ENCODE data around the gene CHCHD6. TPM values are rescaled to one million over a fixed set of nuclear protein-coding genes. Genes with fewer than 3 reads are reported as not detected.

The CHCHD6 gene
- total RNA-seq, 1 experiment from 2014 or later, result 33.0 TPM

DNA sequence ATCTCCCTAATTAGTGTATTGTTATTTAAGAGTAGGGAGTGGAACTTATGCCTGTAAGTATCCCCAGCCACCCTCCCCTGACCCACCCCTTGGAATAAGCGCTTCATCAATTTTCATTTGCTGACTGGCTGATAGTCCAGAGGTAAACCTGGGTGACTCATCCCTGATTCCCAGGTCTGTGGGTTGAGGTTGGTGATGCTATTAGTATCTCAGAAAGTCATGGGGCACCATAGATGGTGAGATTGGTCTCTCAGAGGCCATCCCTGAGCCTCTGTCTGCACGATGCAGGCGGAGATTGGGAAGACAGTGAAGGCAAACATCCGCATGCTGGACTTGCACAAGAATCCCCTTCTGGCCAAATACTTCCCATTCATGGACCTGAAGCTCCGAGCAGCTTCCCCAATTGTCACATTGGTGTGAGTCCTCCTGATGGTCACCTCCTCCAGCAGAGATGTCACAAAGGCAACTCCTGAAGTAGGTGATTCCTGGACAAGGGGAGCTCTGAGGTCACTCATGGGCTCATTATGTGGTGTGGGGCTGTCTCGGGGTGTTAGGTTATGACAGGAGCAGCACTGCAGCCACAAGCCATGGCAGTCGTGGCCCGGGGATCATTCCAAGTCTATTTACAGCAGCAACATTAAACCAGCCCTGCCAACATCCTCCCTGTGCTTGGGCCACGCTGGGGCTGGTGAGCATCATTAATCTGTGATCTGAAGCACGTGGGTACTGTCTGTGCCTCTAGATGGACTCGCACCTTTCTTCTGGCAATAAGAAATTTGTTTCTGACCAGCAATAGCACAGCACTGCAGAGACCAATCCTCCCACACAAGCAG, 42.3 kb upstream of the CHCHD6 start:
- Histone ChIP-seq H2AFZ (ENCODE audit: low read length) (no peak overlapping the region), H3K9ac (ENCODE audit: low read length) (no peak overlapping the region), H3K4me1 (ENCODE audit: insufficient read depth, low read length) (no peaks in the 10 kb centered on the region), H3K9me3 (ENCODE audit: low read length) (no peaks in the 10 kb centered on the region), H3K4me3 (ENCODE audit: low read length) (no peak overlapping the region), H3K27ac (ENCODE audit: low read length) (no peak overlapping the region), H3K27me3 (ENCODE audit: low read length) (peaks cover 24% of the 10 kb centered on the region), H3F3A (ENCODE audit: low read length, unreplicated experiment) (no peaks in the 10 kb centered on the region), H3K9me2 (replicated peaks; ENCODE audit: low read length) (no peaks in the 10 kb centered on the region), H4K20me1 (ENCODE audit: low read length) (no peaks in the 10 kb centered on the region), H3K79me2 (ENCODE audit: low read length) (no peaks in the 10 kb centered on the region), H3K36me3 (ENCODE audit: low read depth, low read length) (no peaks in the 10 kb centered on the region), H3K4me2 (ENCODE audit: low read length) (no peak overlapping the region)
- no TSS peak for BruUV-seq (replicated peaks)
- DNase-seq, result no peak
- intact Hi-C loops (cut with micrococcal nuclease), result no loop called here
- ChIA-PET POLR2A (ENCODE audit: unreplicated experiment) (no interaction called here), CTCF (no interaction called here)
- TF ChIP-seq, protein P1, sequence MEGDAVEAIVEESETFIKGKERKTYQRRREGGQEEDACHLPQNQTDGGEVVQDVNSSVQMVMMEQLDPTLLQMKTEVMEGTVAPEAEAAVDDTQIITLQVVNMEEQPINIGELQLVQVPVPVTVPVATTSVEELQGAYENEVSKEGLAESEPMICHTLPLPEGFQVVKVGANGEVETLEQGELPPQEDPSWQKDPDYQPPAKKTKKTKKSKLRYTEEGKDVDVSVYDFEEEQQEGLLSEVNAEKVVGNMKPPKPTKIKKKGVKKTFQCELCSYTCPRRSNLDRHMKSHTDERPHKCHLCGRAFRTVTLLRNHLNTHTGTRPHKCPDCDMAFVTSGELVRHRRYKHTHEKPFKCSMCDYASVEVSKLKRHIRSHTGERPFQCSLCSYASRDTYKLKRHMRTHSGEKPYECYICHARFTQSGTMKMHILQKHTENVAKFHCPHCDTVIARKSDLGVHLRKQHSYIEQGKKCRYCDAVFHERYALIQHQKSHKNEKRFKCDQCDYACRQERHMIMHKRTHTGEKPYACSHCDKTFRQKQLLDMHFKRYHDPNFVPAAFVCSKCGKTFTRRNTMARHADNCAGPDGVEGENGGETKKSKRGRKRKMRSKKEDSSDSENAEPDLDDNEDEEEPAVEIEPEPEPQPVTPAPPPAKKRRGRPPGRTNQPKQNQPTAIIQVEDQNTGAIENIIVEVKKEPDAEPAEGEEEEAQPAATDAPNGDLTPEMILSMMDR (conservative IDR thresholded peaks at IDR 0.05; ENCODE audit: low read depth, low read length), result no peak
- TF ChIP-seq EZH2 (IDR thresholded peaks at IDR 0.05; ENCODE audit: low read length, unreplicated experiment) (no peak), EZH2phosphoT487 (IDR thresholded peaks at IDR 0.05; ENCODE audit: borderline replicate concordance, low read length) (no peak)
- no peak for ATAC-seq

GRCh38 chr3:126663257-126663656, 40.8 kb upstream of the CHCHD6 start:
- H3K9ac ChIP-seq (ENCODE audit: low read length), result no peak overlapping the region
- H3K9me2 ChIP-seq (replicated peaks; ENCODE audit: low read length), result no peaks in the 10 kb centered on the region
- BruUV-seq (replicated peaks), result no TSS peak
- H3K4me3 ChIP-seq (ENCODE audit: low read length), result no peak overlapping the region
- ATAC-seq (no peak), DNase-seq (no peak)
- TF ChIP-seq EZH2 (IDR thresholded peaks at IDR 0.05; ENCODE audit: low read length, unreplicated experiment), result no peak
- no peak for TF ChIP-seq EZH2phosphoT487 (IDR thresholded peaks at IDR 0.05; ENCODE audit: borderline replicate concordance, low read length)
- TF ChIP-seq, protein P1 (conservative IDR thresholded peaks at IDR 0.05; ENCODE audit: low read depth, low read length), result no peak
- H3F3A ChIP-seq (ENCODE audit: low read length, unreplicated experiment), result no peaks in the 10 kb centered on the region
- CTCF ChIA-PET, result no interaction called here
- no peaks in the 10 kb centered on the region for H3K4me1 ChIP-seq (ENCODE audit: insufficient read depth, low read length)
- H2AFZ ChIP-seq (ENCODE audit: low read length), result no peak overlapping the region
- peaks cover 24% of the 10 kb centered on the region for H3K27me3 ChIP-seq (ENCODE audit: low read length)
- no peaks in the 10 kb centered on the region for H4K20me1 ChIP-seq (ENCODE audit: low read length)
- H3K36me3 ChIP-seq (ENCODE audit: low read depth, low read length), result no peaks in the 10 kb centered on the region
- H3K27ac ChIP-seq (ENCODE audit: low read length), result no peak overlapping the region
- H3K4me2 ChIP-seq (ENCODE audit: low read length), result no peak overlapping the region
- H3K9me3 ChIP-seq (ENCODE audit: low read length), result no peaks in the 10 kb centered on the region
- intact Hi-C loops (cut with micrococcal nuclease), result no loop called here
- no peaks in the 10 kb centered on the region for H3K79me2 ChIP-seq (ENCODE audit: low read length)
- POLR2A ChIA-PET (ENCODE audit: unreplicated experiment), result no interaction called here

DNA sequence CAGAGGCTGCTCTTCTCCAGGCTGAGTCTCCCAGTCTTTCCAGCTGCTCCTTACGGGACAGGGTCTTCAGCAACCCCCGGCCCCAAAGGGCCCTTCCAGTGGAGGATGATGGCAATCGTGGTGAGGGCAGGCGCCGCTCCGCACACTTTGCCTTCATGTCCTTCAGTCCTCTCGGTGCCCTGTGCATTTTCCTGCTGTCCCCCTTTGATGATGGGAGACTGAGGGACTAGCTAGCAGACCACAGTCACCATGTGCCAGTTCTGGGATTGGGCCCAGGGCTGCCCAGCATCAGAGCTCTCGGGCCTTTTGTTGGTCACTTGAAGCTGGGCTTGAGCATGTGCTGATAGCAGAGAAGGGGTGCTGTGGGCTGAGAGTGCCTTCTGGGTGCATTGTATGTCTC, 40.3 kb upstream of the CHCHD6 start:
- Histone ChIP-seq H3K4me2 (ENCODE audit: low read length) (no peak overlapping the region), H3K27ac (ENCODE audit: low read length) (no peak overlapping the region), H3F3A (ENCODE audit: low read length, unreplicated experiment) (no peaks in the 10 kb centered on the region), H3K9ac (ENCODE audit: low read length) (no peak overlapping the region), H3K79me2 (ENCODE audit: low read length) (no peaks in the 10 kb centered on the region), H2AFZ (ENCODE audit: low read length) (no peak overlapping the region), H3K4me1 (ENCODE audit: insufficient read depth, low read length) (no peaks in the 10 kb centered on the region), H4K20me1 (ENCODE audit: low read length) (no peaks in the 10 kb centered on the region), H3K27me3 (ENCODE audit: low read length) (peaks cover 24% of the 10 kb centered on the region), H3K9me2 (replicated peaks; ENCODE audit: low read length) (no peaks in the 10 kb centered on the region), H3K4me3 (ENCODE audit: low read length) (no peak overlapping the region), H3K9me3 (ENCODE audit: low read length) (no peaks in the 10 kb centered on the region), H3K36me3 (ENCODE audit: low read depth, low read length) (no peaks in the 10 kb centered on the region)
- DNase-seq (no peak), ATAC-seq (no peak)
- TF ChIP-seq, protein P1 (conservative IDR thresholded peaks at IDR 0.05; ENCODE audit: low read depth, low read length), result no peak
- no peak for TF ChIP-seq EZH2 (IDR thresholded peaks at IDR 0.05; ENCODE audit: low read length, unreplicated experiment)
- no peak for TF ChIP-seq EZH2phosphoT487 (IDR thresholded peaks at IDR 0.05; ENCODE audit: borderline replicate concordance, low read length)
- ChIA-PET POLR2A (ENCODE audit: unreplicated experiment) (no interaction called here), CTCF (no interaction called here)
- no TSS peak for BruUV-seq (replicated peaks)
- intact Hi-C loops (cut with micrococcal nuclease), result no loop called here

Data from PC-3 (cell line).